Gastroesophageal sphincter (tissue), 3 donors: ENCODE results near the gene ALK.

ENCODE experiments used
- CTCF ChIP-seq, 4 experiments: fragments of 200-600 bp in 2 of 4; fragments of 450-650 bp in 2 of 4; sonication (generic) in 1 of 4; IDR thresholded peaks; one replicate each; pipeline ENCODE4 v1.5.1; 2017 to 2019; ENCODE audit warnings: antibody characterized with exemption in 4 of 4, mild to moderate bottlenecking in 2 of 4, moderate library complexity in 2 of 4
- POLR2A ChIP-seq, 2 donors: fragments of 450-650 bp; IDR thresholded peaks; one replicate each; pipeline ENCODE4 v1.6.1; 2017; ENCODE audit warnings: antibody characterized with exemption in 2 of 2, mild to moderate bottlenecking in 2 of 2, moderate library complexity in 1 of 2
- POLR2AphosphoS5 ChIP-seq: sonication (generic); formaldehyde crosslinking; IDR thresholded peaks from one replicate; pipeline ENCODE4 v1.6.1; 2017; ENCODE audit warnings: antibody characterized with exemption

- TF ChIP-seq CTCF (IDR thresholded peaks at IDR 0.05), result no peak
- TF ChIP-seq POLR2AphosphoS5, result no peak
- no peak for TF ChIP-seq POLR2A (IDR thresholded peaks at IDR 0.05)
Observed at GRCh38 chr2:29598978-29599377, 322.4 kb downstream of the ALK start.
